Activated B cell treated with CpG ODN at 0.5 μM for 24 hours (primary cell): ENCODE measurements around the gene USP38. TPM values are rescaled to one million over a fixed set of nuclear protein-coding genes. Genes with fewer than 3 reads are reported as not detected.
"Not testable (repeated sequence)": the region's sequence is repeated elsewhere in the genome, so short reads cannot be mapped to it uniquely, and the experiment has no call there.

ENCODE experiments used
- ATAC-seq: fragments of 200-7000 bp; cut with Tn5 transposase; one replicate; pipeline ENCODE4 v1.10.0; 2021; ENCODE audit warnings: low read depth, mild to moderate bottlenecking, moderate library complexity
- CTCF ChIA-PET: fragments of 350-600 bp; sonication (Branson Sonifier 250); formaldehyde crosslinking; loops from one replicate; lab custom pipeline; 2021; ENCODE audit warnings: antibody characterized with exemption; lab: Charles Lee
- POLR2A ChIA-PET: fragments of 350-600 bp; sonication (Branson Sonifier 250); formaldehyde crosslinking; loops from one replicate; lab custom pipeline; 2021; ENCODE audit warnings: antibody characterized with exemption; lab: Charles Lee
- DNase-seq: peaks from one replicate; pipeline ENCODE4 v3.0.0; 2022
- H3K27ac Mint-ChIP-seq: one replicate; pipeline ENCODE4 v1.8.0; 2020; ENCODE audit warnings: mixed read lengths
- H3K27me3 Mint-ChIP-seq: one replicate; pipeline ENCODE4 v1.8.0; 2021; ENCODE audit warnings: mixed read lengths
- H3K36me3 Mint-ChIP-seq: one replicate; pipeline ENCODE4 v1.8.0; 2021; ENCODE audit warnings: low read depth, mixed read lengths
- H3K4me1 Mint-ChIP-seq: one replicate; pipeline ENCODE4 v1.8.0; 2021; ENCODE audit warnings: mixed read lengths
- H3K4me3 Mint-ChIP-seq: one replicate; pipeline ENCODE4 v1.8.0; 2020; ENCODE audit warnings: mild to moderate bottlenecking, mixed read lengths
- H3K9me3 Mint-ChIP-seq: one replicate; pipeline ENCODE4 v1.8.0; 2020; ENCODE audit warnings: mixed read lengths
- intact Hi-C: fragments of 100-400 bp; cut with micrococcal nuclease; formaldehyde crosslinking; loops from one replicate; pipeline ENCODE4 v1.15.1; 2024
- total RNA-seq: library from RNA; stranded (reverse); gene quantifications from 2 replicates; pipeline ENCODE4 v1.2.3, GENCODE V29; 2022
- TF ChIP-seq, protein P1 (sequence below): fragments of 200-600 bp; IDR thresholded peaks from one replicate; pipeline ENCODE4 v1.8.0; 2022; ENCODE audit warnings: antibody characterized with exemption, mild to moderate bottlenecking

The USP38 gene
- total RNA-seq, 1 donor from 2014 or later: 24.9 TPM

DNA sequence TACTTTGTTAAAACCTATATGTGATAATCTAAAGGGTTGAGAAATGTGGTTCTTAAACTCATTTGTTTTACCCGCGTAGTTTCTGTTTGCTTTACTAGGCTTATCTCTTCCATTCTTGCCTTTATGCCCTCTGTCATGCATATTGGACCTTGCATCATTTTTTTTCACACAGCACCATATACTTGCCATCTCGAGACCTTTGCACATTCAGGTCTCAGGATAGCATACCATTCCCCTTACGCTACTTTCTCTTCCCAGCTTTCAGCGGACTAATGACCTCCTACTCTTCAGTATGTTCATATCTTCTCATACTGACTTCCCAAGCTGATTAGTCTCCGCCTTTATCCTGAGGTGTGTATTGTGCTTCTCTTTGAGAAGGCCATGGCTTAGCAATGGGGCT is 40.5 kb downstream of the USP38 start:
- H3K4me1 Mint-ChIP-seq: no peaks in the 10 kb centered on the region
- ChIA-PET POLR2A (no interaction called here), CTCF (no interaction called here)
- no peak overlapping the region for H3K27ac Mint-ChIP-seq
- H3K36me3 Mint-ChIP-seq: peaks cover 24% of the 10 kb centered on the region
- no peaks in the 10 kb centered on the region for H3K27me3 Mint-ChIP-seq
- H3K9me3 Mint-ChIP-seq: no peaks in the 10 kb centered on the region
- intact Hi-C loops: no loop called here
- ATAC-seq (no peak), DNase-seq (no peak)
- no peak overlapping the region for H3K4me3 Mint-ChIP-seq
- TF ChIP-seq, protein P1, sequence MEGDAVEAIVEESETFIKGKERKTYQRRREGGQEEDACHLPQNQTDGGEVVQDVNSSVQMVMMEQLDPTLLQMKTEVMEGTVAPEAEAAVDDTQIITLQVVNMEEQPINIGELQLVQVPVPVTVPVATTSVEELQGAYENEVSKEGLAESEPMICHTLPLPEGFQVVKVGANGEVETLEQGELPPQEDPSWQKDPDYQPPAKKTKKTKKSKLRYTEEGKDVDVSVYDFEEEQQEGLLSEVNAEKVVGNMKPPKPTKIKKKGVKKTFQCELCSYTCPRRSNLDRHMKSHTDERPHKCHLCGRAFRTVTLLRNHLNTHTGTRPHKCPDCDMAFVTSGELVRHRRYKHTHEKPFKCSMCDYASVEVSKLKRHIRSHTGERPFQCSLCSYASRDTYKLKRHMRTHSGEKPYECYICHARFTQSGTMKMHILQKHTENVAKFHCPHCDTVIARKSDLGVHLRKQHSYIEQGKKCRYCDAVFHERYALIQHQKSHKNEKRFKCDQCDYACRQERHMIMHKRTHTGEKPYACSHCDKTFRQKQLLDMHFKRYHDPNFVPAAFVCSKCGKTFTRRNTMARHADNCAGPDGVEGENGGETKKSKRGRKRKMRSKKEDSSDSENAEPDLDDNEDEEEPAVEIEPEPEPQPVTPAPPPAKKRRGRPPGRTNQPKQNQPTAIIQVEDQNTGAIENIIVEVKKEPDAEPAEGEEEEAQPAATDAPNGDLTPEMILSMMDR: no peak

DNA sequence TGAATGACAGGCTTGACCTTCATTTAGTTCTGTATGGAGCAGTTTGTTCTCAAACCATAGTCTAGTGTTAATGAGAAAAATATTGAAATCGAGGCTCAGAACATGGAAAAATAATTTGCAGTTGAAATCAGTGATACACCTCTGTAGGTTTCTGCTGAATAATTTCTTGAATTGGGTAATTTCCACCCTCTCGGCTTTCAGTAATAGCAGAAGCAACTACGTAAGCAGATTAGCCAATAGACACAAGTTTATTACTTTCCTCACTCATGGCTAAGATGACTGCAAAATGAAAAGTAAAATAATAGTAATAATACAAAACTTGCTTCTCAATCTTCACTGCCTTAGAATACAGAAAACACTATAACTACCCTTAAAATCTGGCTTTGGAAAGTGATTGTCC is 46.0 kb downstream of the USP38 start:
- no peak overlapping the region for H3K27ac Mint-ChIP-seq
- H3K9me3 Mint-ChIP-seq: no peaks in the 10 kb centered on the region
- intact Hi-C loops: no loop called here
- peaks cover under 1% of the 10 kb centered on the region for H3K36me3 Mint-ChIP-seq
- no peaks in the 10 kb centered on the region for H3K27me3 Mint-ChIP-seq
- DNase-seq (no peak), ATAC-seq (no peak)
- H3K4me3 Mint-ChIP-seq: no peak overlapping the region
- H3K4me1 Mint-ChIP-seq: no peaks in the 10 kb centered on the region
- TF ChIP-seq, protein P1: no peak
- ChIA-PET POLR2A (interaction anchor here (0.7 kb wide), 1 partner anchor 168 kb away, joined by 4 read pairs; no protein-coding TSS in a partner anchor), CTCF (no interaction called here)

DNA sequence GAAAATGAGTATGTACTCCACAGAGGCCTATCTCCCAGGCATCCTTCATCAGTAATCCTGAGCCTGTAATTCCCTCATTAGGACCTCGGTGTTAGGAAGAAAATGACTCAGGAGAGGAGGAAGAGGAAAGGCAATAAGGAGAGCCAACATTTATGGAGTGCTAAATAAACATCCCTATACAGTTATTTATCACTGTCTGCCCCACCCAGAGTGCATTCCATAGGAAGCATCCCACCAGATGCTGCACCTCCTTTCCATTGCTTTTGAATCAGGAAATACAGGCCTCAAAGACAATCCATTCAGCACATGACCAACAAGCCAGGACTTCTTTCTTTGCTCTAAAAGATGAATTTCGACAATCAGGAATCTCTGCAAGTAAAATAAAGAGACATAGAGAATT is 47.6 kb downstream of the USP38 start:
- POLR2A ChIA-PET: no interaction called here
- H3K36me3 Mint-ChIP-seq: no peaks in the 10 kb centered on the region
- TF ChIP-seq, protein P1: no peak
- no peak overlapping the region for H3K4me3 Mint-ChIP-seq
- no peaks in the 10 kb centered on the region for H3K9me3 Mint-ChIP-seq
- H3K27ac Mint-ChIP-seq: no peak overlapping the region
- ATAC-seq (no peak), DNase-seq (no peak)
- CTCF ChIA-PET: no interaction called here
- intact Hi-C loops: no loop called here
- no peaks in the 10 kb centered on the region for H3K4me1 Mint-ChIP-seq
- no peaks in the 10 kb centered on the region for H3K27me3 Mint-ChIP-seq

DNA sequence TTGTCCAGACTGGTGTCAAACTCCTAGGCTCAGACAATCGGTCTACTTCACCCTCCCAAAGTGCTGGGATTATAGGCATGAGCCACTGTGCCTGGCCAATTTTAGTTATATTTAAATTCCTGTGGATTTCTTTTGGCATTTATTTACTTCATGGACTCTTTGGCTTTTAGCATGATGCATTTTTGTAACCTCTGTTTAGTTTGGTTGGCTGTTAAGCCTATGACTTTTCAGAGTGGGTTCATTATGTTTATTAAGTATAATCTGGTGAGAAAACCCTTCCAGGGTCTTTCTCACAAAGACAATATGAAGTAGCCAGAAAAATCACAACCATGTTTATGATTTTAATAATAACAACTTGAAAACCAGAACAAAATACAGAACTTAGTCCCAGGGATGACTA is 49.4 kb downstream of the USP38 start:
- ATAC-seq: no peak
- ChIA-PET POLR2A (no interaction called here), CTCF (no interaction called here)
- Mint-ChIP-seq H3K27me3 (no peaks in the 10 kb centered on the region), H3K27ac (no peak overlapping the region), H3K9me3 (no peaks in the 10 kb centered on the region), H3K4me3 (no peak overlapping the region), H3K4me1 (no peaks in the 10 kb centered on the region), H3K36me3 (no peaks in the 10 kb centered on the region)
- TF ChIP-seq, protein P1: no peak
- no peak for DNase-seq
- intact Hi-C loops: no loop called here

DNA sequence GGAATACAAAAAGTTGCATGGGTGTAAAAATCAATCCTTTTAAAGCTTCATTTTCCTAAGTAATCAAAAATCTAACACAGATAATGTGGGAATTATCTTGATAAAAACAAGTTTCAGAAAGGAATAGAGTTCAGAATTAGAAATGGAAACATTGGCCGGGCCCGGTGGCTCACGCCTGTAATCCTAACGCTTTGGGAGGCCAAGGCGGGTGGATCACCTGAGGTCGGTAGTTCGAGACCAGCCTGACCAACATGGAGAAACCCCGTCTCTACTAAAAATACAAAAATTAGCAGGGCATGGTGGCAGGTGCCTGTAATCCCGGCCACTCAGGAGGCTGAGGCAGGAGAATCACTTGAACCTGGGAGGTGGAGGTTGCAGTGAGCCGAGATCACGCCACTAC is 52.5 kb downstream of the USP38 start:
- H3K27ac Mint-ChIP-seq, H3K4me3 Mint-ChIP-seq, DNase-seq, H3K4me1 Mint-ChIP-seq, H3K27me3 Mint-ChIP-seq, H3K36me3 Mint-ChIP-seq, CTCF ChIA-PET, intact Hi-C loops, ATAC-seq, H3K9me3 Mint-ChIP-seq, POLR2A ChIA-PET: not testable (repeated sequence)
